HEK293 (cell line): Measurements from ENCODE around the gene ST3GAL5.

Experiments used
- REPIN1 ChIP-seq: fragments of 450-650 bp; formaldehyde crosslinking; IDR thresholded peaks from 2 replicates; pipeline ENCODE4 v1.5.1; 2017; ENCODE audit warnings: missing biosample characterization, missing genetic modification characterization, low read depth
- SETDB1 ChIP-seq: IDR thresholded peaks from one replicate; pipeline ENCODE4 v1.6.1; 2017; ENCODE audit warnings: mild to moderate bottlenecking, low read length, moderate library complexity, mixed read lengths; ENCODE audit not compliant: insufficient read length
- TCF7L2 ChIP-seq: IDR thresholded peaks from 2 replicates; pipeline ENCODE4 v1.6.1; 2011; ENCODE audit warnings: low read depth, mild to moderate bottlenecking, inconsistent platforms, low read length, moderate library complexity, borderline replicate concordance
- ZFP37 ChIP-seq: fragments of 450-650 bp; formaldehyde crosslinking; IDR thresholded peaks from 2 replicates; pipeline ENCODE4 v1.5.1; 2016; ENCODE audit warnings: missing biosample characterization, missing genetic modification characterization
- ZNF654 ChIP-seq: fragments of 450-650 bp; formaldehyde crosslinking; IDR thresholded peaks from 2 replicates; pipeline ENCODE4 v1.5.1; 2016; ENCODE audit warnings: low read depth, missing biosample characterization, missing genetic modification characterization
- TF ChIP-seq, protein P1 (sequence below): fragments of 450-650 bp; formaldehyde crosslinking; IDR thresholded peaks from 2 replicates; pipeline ENCODE4 v1.5.1; 2016; ENCODE audit warnings: missing biosample characterization, missing genetic modification characterization, low read depth
- TF ChIP-seq, protein P2 (sequence below): fragments of 450-650 bp; formaldehyde crosslinking; IDR thresholded peaks from 2 replicates; pipeline ENCODE4 v1.5.1; 2016; ENCODE audit warnings: missing biosample characterization, missing genetic modification characterization
- TF ChIP-seq, protein P3 (sequence below): fragments of 450-650 bp; formaldehyde crosslinking; IDR thresholded peaks from 2 replicates; pipeline ENCODE4 v1.5.1; 2016; ENCODE audit warnings: missing biosample characterization, missing genetic modification characterization
- TF ChIP-seq, protein P4 (sequence below): fragments of 450-650 bp; formaldehyde crosslinking; IDR thresholded peaks from 2 replicates; pipeline ENCODE4 v1.5.1; 2017; ENCODE audit warnings: missing biosample characterization, missing genetic modification characterization

DNA sequence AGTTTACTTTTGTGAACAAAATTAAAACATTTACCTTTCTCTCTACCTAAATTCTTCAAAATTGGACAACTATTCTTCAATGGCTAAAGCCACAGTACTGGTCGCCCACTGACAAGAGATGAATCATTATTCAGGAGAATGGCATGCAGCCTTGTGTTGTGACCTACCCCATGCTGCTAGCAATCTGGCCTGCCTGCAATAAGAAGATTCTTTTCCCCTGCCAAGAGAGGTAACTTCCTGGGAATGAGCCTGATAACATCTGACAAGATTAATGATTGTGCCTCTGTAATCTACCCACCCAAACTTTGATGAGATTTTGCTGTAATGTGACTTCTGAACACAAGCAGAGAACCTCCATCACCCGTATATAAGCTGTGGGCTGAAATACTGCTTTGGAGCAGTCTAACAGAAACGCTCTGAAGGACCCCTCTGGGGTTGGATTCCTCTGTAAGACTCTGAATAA is 47.0 kb upstream of the ST3GAL5 start:
- TF ChIP-seq SETDB1: no peak
- TF ChIP-seq, protein P1, sequence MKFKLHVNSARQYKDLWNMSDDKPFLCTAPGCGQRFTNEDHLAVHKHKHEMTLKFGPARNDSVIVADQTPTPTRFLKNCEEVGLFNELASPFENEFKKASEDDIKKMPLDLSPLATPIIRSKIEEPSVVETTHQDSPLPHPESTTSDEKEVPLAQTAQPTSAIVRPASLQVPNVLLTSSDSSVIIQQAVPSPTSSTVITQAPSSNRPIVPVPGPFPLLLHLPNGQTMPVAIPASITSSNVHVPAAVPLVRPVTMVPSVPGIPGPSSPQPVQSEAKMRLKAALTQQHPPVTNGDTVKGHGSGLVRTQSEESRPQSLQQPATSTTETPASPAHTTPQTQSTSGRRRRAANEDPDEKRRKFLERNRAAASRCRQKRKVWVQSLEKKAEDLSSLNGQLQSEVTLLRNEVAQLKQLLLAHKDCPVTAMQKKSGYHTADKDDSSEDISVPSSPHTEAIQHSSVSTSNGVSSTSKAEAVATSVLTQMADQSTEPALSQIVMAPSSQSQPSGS: no peak
- no peak for TF ChIP-seq ZNF654 (tag by site-specific recombination)
- no peak for TF ChIP-seq REPIN1 (tag by site-specific recombination)
- TF ChIP-seq, protein P2, sequence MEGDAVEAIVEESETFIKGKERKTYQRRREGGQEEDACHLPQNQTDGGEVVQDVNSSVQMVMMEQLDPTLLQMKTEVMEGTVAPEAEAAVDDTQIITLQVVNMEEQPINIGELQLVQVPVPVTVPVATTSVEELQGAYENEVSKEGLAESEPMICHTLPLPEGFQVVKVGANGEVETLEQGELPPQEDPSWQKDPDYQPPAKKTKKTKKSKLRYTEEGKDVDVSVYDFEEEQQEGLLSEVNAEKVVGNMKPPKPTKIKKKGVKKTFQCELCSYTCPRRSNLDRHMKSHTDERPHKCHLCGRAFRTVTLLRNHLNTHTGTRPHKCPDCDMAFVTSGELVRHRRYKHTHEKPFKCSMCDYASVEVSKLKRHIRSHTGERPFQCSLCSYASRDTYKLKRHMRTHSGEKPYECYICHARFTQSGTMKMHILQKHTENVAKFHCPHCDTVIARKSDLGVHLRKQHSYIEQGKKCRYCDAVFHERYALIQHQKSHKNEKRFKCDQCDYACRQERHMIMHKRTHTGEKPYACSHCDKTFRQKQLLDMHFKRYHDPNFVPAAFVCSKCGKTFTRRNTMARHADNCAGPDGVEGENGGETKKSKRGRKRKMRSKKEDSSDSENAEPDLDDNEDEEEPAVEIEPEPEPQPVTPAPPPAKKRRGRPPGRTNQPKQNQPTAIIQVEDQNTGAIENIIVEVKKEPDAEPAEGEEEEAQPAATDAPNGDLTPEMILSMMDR: no peak
- TF ChIP-seq, protein P3, sequence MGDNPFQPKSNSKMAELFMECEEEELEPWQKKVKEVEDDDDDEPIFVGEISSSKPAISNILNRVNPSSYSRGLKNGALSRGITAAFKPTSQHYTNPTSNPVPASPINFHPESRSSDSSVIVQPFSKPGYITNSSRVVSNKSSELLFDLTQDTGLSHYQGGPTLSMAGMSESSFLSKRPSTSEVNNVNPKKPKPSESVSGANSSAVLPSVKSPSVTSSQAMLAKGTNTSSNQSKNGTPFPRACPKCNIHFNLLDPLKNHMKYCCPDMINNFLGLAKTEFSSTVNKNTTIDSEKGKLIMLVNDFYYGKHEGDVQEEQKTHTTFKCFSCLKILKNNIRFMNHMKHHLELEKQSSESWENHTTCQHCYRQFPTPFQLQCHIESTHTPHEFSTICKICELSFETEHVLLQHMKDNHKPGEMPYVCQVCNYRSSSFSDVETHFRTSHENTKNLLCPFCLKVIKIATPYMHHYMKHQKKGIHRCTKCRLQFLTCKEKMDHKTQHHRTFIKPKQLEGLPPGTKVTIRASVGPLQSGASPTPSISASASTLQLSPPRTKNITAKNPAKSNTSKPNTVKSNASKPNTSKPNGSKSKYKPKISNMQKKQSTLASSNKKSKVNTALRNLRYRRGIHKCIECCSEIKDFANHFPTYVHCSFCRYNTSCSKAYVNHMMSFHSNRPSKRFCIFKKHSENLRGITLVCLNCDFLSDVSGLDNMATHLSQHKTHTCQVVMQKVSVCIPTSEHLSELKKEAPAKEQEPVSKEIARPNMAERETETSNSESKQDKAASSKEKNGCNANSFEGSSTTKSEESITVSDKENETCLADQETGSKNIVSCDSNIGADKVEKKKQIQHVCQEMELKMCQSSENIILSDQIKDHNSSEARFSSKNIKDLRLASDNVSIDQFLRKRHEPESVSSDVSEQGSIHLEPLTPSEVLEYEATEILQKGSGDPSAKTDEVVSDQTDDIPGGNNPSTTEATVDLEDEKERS (tag by site-specific recombination): no peak
- TF ChIP-seq, protein P4, sequence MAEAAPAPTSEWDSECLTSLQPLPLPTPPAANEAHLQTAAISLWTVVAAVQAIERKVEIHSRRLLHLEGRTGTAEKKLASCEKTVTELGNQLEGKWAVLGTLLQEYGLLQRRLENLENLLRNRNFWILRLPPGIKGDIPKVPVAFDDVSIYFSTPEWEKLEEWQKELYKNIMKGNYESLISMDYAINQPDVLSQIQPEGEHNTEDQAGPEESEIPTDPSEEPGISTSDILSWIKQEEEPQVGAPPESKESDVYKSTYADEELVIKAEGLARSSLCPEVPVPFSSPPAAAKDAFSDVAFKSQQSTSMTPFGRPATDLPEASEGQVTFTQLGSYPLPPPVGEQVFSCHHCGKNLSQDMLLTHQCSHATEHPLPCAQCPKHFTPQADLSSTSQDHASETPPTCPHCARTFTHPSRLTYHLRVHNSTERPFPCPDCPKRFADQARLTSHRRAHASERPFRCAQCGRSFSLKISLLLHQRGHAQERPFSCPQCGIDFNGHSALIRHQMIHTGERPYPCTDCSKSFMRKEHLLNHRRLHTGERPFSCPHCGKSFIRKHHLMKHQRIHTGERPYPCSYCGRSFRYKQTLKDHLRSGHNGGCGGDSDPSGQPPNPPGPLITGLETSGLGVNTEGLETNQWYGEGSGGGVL (tag by site-specific recombination): no peak
- no peak for TF ChIP-seq ZFP37
- TF ChIP-seq TCF7L2: peak; percentile 26; the same call in 1 of the 2 replicates
